ENCODE results near the gene CCSER2.

- TF ChIP-seq, protein P1, sequence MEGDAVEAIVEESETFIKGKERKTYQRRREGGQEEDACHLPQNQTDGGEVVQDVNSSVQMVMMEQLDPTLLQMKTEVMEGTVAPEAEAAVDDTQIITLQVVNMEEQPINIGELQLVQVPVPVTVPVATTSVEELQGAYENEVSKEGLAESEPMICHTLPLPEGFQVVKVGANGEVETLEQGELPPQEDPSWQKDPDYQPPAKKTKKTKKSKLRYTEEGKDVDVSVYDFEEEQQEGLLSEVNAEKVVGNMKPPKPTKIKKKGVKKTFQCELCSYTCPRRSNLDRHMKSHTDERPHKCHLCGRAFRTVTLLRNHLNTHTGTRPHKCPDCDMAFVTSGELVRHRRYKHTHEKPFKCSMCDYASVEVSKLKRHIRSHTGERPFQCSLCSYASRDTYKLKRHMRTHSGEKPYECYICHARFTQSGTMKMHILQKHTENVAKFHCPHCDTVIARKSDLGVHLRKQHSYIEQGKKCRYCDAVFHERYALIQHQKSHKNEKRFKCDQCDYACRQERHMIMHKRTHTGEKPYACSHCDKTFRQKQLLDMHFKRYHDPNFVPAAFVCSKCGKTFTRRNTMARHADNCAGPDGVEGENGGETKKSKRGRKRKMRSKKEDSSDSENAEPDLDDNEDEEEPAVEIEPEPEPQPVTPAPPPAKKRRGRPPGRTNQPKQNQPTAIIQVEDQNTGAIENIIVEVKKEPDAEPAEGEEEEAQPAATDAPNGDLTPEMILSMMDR (optimal IDR thresholded peaks at IDR 0.05 in 1 of 3, IDR thresholded peaks at IDR 0.05 in 1 of 3, conservative IDR thresholded peaks at IDR 0.05 in 1 of 3; ENCODE audit: extremely low read depth in 1 of 3, insufficient read depth in 2 of 3, low read length in 3 of 3): no peak
- TF ChIP-seq EZH2 (IDR thresholded peaks at IDR 0.05; ENCODE audit: low read length): no peak
Measured at GRCh38 chr10:84452003-84452402, 123.6 kb downstream of the CCSER2 start.
